ENCODE data around the gene ANKRD31.
A peak's percentile ranks its signal among the peaks of the same experiment; 100 is the strongest.

Gene ANKRD31

DNA sequence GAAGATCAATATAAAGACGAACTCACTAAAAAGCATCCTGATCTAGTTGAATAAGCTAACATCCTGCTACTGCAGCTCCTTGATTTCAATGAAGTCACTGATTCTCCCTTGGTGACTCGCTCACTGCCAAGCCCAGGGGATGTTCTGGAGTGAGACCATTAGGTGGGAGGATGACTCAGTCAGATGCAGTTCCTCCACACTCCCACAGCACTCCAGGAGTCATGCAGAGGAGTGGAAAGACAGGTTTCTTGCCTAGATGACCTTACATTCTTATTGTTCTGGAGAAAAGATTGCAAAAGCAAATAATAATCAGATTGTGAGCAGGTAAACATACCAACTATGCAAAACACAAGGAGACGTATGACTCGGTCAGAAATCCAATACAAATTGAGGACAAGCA lies 199.6 kb downstream of the ANKRD31 start:
- H3K4me3 ChIP-seq (ENCODE audit: low read length), result no peak overlapping the region
- TF ChIP-seq, protein P1, sequence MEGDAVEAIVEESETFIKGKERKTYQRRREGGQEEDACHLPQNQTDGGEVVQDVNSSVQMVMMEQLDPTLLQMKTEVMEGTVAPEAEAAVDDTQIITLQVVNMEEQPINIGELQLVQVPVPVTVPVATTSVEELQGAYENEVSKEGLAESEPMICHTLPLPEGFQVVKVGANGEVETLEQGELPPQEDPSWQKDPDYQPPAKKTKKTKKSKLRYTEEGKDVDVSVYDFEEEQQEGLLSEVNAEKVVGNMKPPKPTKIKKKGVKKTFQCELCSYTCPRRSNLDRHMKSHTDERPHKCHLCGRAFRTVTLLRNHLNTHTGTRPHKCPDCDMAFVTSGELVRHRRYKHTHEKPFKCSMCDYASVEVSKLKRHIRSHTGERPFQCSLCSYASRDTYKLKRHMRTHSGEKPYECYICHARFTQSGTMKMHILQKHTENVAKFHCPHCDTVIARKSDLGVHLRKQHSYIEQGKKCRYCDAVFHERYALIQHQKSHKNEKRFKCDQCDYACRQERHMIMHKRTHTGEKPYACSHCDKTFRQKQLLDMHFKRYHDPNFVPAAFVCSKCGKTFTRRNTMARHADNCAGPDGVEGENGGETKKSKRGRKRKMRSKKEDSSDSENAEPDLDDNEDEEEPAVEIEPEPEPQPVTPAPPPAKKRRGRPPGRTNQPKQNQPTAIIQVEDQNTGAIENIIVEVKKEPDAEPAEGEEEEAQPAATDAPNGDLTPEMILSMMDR (conservative IDR thresholded peaks at IDR 0.05; ENCODE audit: low read length), result no peak; the same call in 1 of the 2 replicates
- DNase-seq (ENCODE audit: low read depth), result peak; percentile 70

DNA sequence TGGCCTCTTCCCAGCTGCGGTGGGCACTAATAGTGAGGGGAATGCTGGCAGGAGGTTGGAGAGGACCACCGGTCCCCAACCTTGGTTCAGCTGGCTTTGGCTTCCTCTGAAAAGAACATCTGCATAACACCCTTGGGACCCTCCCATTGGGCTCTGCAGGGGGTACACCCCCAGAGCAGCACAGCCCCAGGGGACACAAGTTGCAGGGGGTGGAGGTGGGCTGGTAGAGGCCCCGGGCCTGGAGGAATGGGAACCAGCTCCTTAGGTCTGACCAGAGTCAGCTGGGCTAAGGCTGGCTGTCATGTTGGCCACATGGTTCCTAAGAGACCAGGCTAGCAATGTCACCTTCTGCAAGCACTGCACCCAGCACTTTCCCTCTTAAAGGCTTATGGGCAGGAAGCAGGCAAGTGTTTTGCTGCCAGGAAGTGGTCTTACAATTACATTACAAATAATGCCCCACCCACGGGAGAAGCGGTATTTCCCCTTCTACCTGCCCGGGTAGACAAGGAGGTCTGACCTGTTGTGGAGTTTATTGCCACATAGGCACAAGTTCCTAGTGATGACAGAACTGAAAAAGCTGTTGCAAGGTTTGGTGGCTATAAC lies 202.4 kb downstream of the ANKRD31 start:
- no peak overlapping the region for H3K4me3 ChIP-seq (ENCODE audit: low read length)
- no peak for DNase-seq (ENCODE audit: low read depth)

DNA sequence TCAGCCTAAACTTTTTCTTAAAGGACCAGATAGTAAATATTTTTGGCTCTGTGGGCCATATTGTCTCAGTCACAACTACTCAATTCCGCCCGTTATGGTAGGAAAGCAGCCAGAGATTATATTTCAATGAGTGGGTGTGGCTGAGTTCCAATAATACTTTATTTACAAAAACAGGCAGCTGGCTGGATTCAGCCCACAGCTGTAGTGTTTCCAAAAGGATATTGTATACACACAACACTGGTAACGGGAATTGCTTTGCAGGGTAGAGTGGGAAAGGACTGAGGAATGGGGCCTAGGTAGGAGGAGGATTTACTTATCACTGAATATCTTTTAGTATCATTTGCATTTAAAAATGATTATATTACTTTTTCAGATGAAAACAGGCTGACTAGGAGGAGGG lies 205.3 kb downstream of the ANKRD31 start:
- DNase-seq (ENCODE audit: low read depth), result no peak
- TF ChIP-seq, protein P1 (conservative IDR thresholded peaks at IDR 0.05; ENCODE audit: low read length), result no peak
- no peak overlapping the region for H3K4me3 ChIP-seq (ENCODE audit: low read length)

More for the DNA sequence above, 202.4 kb downstream of the ANKRD31 start:
- TF ChIP-seq, protein P1 (conservative IDR thresholded peaks at IDR 0.05; ENCODE audit: low read length), result no peak

DNA sequence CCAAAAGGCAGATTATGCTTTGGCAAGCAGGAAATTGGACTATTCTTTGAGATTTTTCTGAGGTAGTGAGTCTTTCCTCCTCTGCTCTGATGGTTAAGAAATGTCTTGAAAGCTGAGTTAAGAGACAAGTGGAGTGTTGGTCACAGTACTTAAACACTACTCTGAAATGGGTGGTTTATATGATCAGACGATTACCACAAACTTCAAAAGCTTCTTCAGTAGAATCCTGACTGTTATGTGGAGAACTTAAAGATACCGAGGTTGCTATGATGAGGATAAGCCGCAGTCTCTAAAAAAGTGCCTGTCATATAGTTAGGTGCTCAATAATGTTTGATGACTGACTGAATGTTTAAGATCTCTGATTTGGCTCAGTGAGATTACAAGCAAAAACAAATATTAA lies 208.6 kb downstream of the ANKRD31 start:
- TF ChIP-seq, protein P1 (conservative IDR thresholded peaks at IDR 0.05; ENCODE audit: low read length), result no peak
- H3K4me3 ChIP-seq (ENCODE audit: low read length), result no peak overlapping the region
- DNase-seq (ENCODE audit: low read depth), result no peak

DNA sequence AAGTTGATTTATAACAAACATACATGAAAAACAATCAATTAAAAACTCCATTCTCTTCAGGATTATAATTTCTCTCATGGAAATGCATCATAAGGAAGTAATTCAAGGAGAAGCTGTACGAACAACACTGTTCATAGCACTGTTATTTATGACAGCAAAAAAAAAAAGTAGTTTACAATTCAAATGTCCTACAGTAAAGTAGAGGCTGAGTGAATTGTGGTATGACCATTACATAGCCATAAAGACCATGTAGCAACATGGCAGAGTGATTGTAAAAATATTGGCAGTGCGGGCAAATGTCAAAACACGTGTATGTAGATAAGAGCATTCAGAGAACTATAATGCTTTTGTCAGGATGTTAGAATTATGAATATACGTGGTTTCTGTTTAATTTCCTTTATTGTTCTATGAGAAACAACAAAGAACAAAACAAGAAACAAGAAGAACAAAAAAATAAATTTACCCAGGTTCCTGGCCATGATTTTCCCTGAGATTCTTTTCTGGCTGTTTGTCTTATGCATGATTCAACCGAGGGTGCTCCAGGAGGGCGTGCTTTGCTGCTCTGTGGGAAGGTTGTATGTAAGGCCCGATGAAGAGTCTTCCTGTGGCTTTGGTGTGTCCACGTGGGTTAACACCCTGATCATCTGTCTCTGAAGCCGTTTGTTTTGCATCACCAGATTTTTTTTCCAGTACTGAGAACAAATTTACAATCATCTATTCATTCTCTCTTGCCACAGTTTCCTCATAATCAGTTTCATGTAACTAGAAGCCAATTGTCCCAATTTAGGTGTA lies 213.1 kb downstream of the ANKRD31 start:
- DNase-seq (ENCODE audit: low read depth), result no peak
- H3K4me3 ChIP-seq (ENCODE audit: low read length), result no peak overlapping the region
- TF ChIP-seq, protein P1 (conservative IDR thresholded peaks at IDR 0.05; ENCODE audit: low read length), result no peak

DNA sequence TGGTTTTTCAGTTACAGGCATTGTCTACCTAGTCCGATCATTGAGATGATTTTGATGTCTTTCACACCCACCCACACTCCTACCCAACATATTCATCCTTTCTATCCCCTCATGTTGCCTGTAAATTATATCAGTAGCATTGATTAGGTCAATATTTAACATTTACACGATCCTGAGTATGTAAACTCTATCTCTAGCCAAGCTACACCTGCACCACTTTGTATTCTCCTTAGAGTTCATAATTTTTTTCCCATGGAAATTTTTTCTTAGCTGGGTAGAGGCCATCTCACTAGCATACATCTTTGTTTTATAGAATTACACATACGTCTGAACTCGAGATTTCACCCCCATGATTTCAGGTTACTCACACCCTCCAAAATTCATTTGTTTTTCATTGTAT lies 214.9 kb downstream of the ANKRD31 start:
- no peak for DNase-seq (ENCODE audit: low read depth)
- TF ChIP-seq, protein P1 (conservative IDR thresholded peaks at IDR 0.05; ENCODE audit: low read length), result no peak
- H3K4me3 ChIP-seq (ENCODE audit: low read length), result no peak overlapping the region

DNA sequence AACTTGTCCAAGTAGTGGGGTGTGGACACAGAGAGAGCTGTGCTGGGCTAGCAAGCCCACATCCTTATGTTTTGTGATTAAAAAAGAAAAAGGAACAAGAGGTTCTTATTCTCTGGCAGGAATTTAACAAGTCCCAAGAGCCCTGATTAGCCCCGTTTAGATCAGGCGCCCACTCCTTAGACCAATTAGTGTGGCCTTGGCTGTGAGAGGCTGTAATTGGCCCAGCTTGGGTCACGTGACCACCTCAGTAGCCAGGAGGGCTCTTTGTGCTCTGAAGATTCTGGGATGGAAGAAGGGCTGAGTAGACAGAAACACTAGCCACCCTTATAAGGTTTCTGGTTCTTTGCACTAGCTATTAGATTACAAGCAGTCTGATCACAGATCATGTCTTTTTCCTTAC lies 215.5 kb downstream of the ANKRD31 start:
- no peak for DNase-seq (ENCODE audit: low read depth)
- TF ChIP-seq, protein P1 (conservative IDR thresholded peaks at IDR 0.05; ENCODE audit: low read length), result no peak
- no peak overlapping the region for H3K4me3 ChIP-seq (ENCODE audit: low read length)
